Left cardiac atrium (tissue), 4 donors: ENCODE measurements around the gene RAB3D. TPM values are rescaled to one million over a fixed set of nuclear protein-coding genes. Genes with fewer than 3 reads are reported as not detected.
A peak's percentile ranks its signal among the peaks of the same experiment; 100 is the strongest.
"Not testable (repeated sequence)": the region's sequence is repeated elsewhere in the genome, so short reads cannot be mapped to it uniquely, and the experiment has no call there.

Experiments used
- ATAC-seq, 2 donors: fragments of 200-7000 bp; cut with Tn5 transposase; one replicate each; pipeline ENCODE4 v1.9.1; 2020; ENCODE audit warnings: mild to moderate bottlenecking in 2 of 2, moderate library complexity in 2 of 2
- DNase-seq: peaks from one replicate; pipeline ENCODE4 v3.0.0-alpha.2; 2020
- intact Hi-C, 2 donors: fragments of 100-400 bp; cut with DNase I; formaldehyde crosslinking; loops; one replicate each; pipeline versions ENCODE4 v1.14.1 to v1.15.1; 2022 to 2023
- total RNA-seq, 2 donors: library from RNA; stranded (reverse); fragmentation: NEBNext Ultra II Directional; extraction: Animal tissue kit (Norgen Biotek cat#: 25700); gene quantifications; one replicate each; pipeline ENCODE4 v1.2.1, GENCODE V29; 2021
- donor health status: DM: no; HTN: yes; CAD: no.
- donor health status: DM: no; HTN: yes; CAD: no; lungs with severe emphysema.
- donor health status: DM: yes; HTN: yes; CAD: no.
- donor health status: Dilated cardiomyopathy.

The RAB3D gene
- total RNA-seq, 2 donors from 2014 or later = 12.2 to 14.2 TPM

GRCh38 chr19:11346104-11346940 lies 6.9 kb upstream of the RAB3D start, which contains the start of the genes CCDC159 and TMEM205:
Gene CCDC159 (plus strand): TSS chr19:11346519. CDS start chr19:11346607, 88 bp downstream.
Gene TMEM205 (minus strand): TSS chr19:11346268. CDS start chr19:11345619, 649 bp downstream.
- intact Hi-C loops = no loop called here
- DNase-seq (peak; percentile 99), ATAC-seq (peak; percentile 96 to 97)

GRCh38 chr19:11345122-11345803 lies 5.8 kb upstream of the RAB3D start:
- DNase-seq = no peak
- intact Hi-C loops = no loop called here
- ATAC-seq = no peak

- no peak for DNase-seq
- intact Hi-C loops = no loop called here
- ATAC-seq = no peak
Observed at GRCh38 chr19:11342429-11342828, 3.0 kb upstream of the RAB3D start.

- intact Hi-C loops, ATAC-seq, DNase-seq: not testable (repeated sequence)
Observed at GRCh38 chr19:11340099-11340467, 626 bp upstream of the RAB3D start.

GRCh38 chr19:11338569-11339253 lies 746 bp downstream of the RAB3D start:
- intact Hi-C loops = no loop called here
- DNase-seq = no peak
- ATAC-seq = peak; percentile 21 to 45

- intact Hi-C loops = no loop called here
- no peak for ATAC-seq
- DNase-seq = no peak
Observed at GRCh38 chr19:11338121-11338520, 1.3 kb downstream of the RAB3D start.

- ATAC-seq (no peak), DNase-seq (no peak)
- intact Hi-C loops = no loop called here
Observed at GRCh38 chr19:11337080-11337479, 2.4 kb downstream of the RAB3D start.

- DNase-seq = no peak
- no peak for ATAC-seq
- intact Hi-C loops = no loop called here
Observed at GRCh38 chr19:11335449-11336146, 3.9 kb downstream of the RAB3D start.

- ATAC-seq, intact Hi-C loops, DNase-seq: not testable (repeated sequence)
Observed at GRCh38 chr19:11333838-11334237, 5.6 kb downstream of the RAB3D start.

- intact Hi-C loops = no loop called here
- ATAC-seq = no peak
- no peak for DNase-seq
Observed at GRCh38 chr19:11332822-11333221, 6.6 kb downstream of the RAB3D start.

- ATAC-seq (no peak), DNase-seq (no peak)
- intact Hi-C loops = no loop called here
Observed at GRCh38 chr19:11331502-11331901, 8.0 kb downstream of the RAB3D start.

- DNase-seq (no peak), ATAC-seq (no peak)
- intact Hi-C loops = no loop called here
Observed at GRCh38 chr19:11330127-11330526, 9.3 kb downstream of the RAB3D start.

- intact Hi-C loops = no loop called here
- ATAC-seq (no peak), DNase-seq (no peak)
Observed at GRCh38 chr19:11325544-11325943, 13.9 kb downstream of the RAB3D start.

- intact Hi-C loops = no loop called here
- no peak for DNase-seq
- peak in 1 of 2 donors; percentile 14 for ATAC-seq
Observed at GRCh38 chr19:11324748-11325389, 14.6 kb downstream of the RAB3D start.

- ATAC-seq = peak; percentile 91 to 95
- intact Hi-C loops = no loop called here
- peak; percentile 82 for DNase-seq
Observed at GRCh38 chr19:11324079-11324661, 15.3 kb downstream of the RAB3D start.

- intact Hi-C loops = no loop called here
- ATAC-seq (peak in 1 of 2 donors; percentile 7), DNase-seq (no peak)
Observed at GRCh38 chr19:11323601-11324078, 15.8 kb downstream of the RAB3D start.

- ATAC-seq = no peak
- intact Hi-C loops = no loop called here
- DNase-seq = no peak
Observed at GRCh38 chr19:11322269-11323024, 17.0 kb downstream of the RAB3D start.
